GM18498 (cell line): ENCODE data around the gene C2CD2L.
A peak's percentile ranks its signal among the peaks of the same experiment; 100 is the strongest.
"Not testable (repeated sequence)": the region's sequence is repeated elsewhere in the genome, so short reads cannot be mapped to it uniquely, and the experiment has no call there.

ENCODE experiments used
- ATAC-seq: cut with Tn5 transposase; IDR thresholded peaks from one replicate; pipeline ENCODE4 v1.9.1; 2021; ENCODE audit warnings: mild to moderate bottlenecking, moderate library complexity; ENCODE audit not compliant: unreplicated experiment

C2CD2L gene

GRCh38 chr11:119106564-119107537 lies at the start of gene C2CD2L:
Gene C2CD2L, plus strand, starts transcription at chr11:119107344. Its CDS starts 398 bp downstream, at chr11:119107742.
- ATAC-seq = peak; percentile 75

GRCh38 chr11:119059128-119059527 lies 48.0 kb upstream of the C2CD2L start:
- ATAC-seq = not testable (repeated sequence)

GRCh38 chr11:119061256-119061655 lies 45.9 kb upstream of the C2CD2L start:
- ATAC-seq = no peak

- ATAC-seq = no peak
These were observed 44.4 kb upstream of the C2CD2L start for GRCh38 chr11:119062779-119063178.

GRCh38 chr11:119065369-119065768 lies 41.8 kb upstream of the C2CD2L start:
- ATAC-seq = no peak

GRCh38 chr11:119067371-119068222 lies 39.5 kb upstream of the C2CD2L start, which contains the start of gene VPS11:
Gene VPS11, plus strand, starts transcription at chr11:119067818. Its CDS starts 6 bp downstream, at chr11:119067824.
- peak; percentile 93 for ATAC-seq

- no peak for ATAC-seq
These were observed 29.3 kb upstream of the C2CD2L start for GRCh38 chr11:119077839-119078238.

- no peak for ATAC-seq
These were observed 28.3 kb upstream of the C2CD2L start for GRCh38 chr11:119078675-119079420.

GRCh38 chr11:119081682-119082260 lies 25.4 kb upstream of the C2CD2L start:
- no peak for ATAC-seq

- ATAC-seq = peak; percentile 82
These were observed 22.3 kb upstream of the C2CD2L start, which contains the start of gene HMBS for GRCh38 chr11:119084663-119085436. Gene HMBS, plus strand, starts transcription at chr11:119084881. Its CDS starts 153 bp downstream, at chr11:119085034.

GRCh38 chr11:119085437-119085847 lies 21.7 kb upstream of the C2CD2L start:
- ATAC-seq = peak; percentile 23

- ATAC-seq = no peak
These were observed 20.0 kb upstream of the C2CD2L start for GRCh38 chr11:119087123-119087522.

- ATAC-seq = no peak
These were observed 19.4 kb upstream of the C2CD2L start for GRCh38 chr11:119087747-119088241.

GRCh38 chr11:119088406-119088805 lies 18.7 kb upstream of the C2CD2L start:
- no peak for ATAC-seq

GRCh38 chr11:119089319-119089718 lies 17.8 kb upstream of the C2CD2L start:
- ATAC-seq = no peak

- no peak for ATAC-seq
These were observed 16.0 kb upstream of the C2CD2L start for GRCh38 chr11:119091178-119091577.

GRCh38 chr11:119091966-119092879 lies 14.9 kb upstream of the C2CD2L start:
- ATAC-seq = no peak
